GM12878 (cell line): ENCODE measurements around the gene LSM7. TPM values are rescaled to one million over a fixed set of nuclear protein-coding genes. Genes with fewer than 3 reads are reported as not detected.

ENCODE experiments used
- ATAC-seq: fragments of 200-7000 bp; cut with Tn5 transposase; 3 replicates; pipeline ENCODE4 v1.9.1; 2020; ENCODE audit warnings: mild to moderate bottlenecking, moderate library complexity
- BruUV-seq: library from RNA; stranded (reverse); fragments of 400-500 nt; replicated peaks from 2 replicates; lab custom pipeline; 2021; lab: Mats Ljungman, UMichigan
- CTCF ChIA-PET: fragments of 300-600 bp; sonication (Branson Sonifier 250); formaldehyde crosslinking; extraction: SDS; loops from one replicate; lab custom pipeline; 2021; ENCODE audit warnings: inconsistent platforms; lab: Yijun Ruan, JAX
- POLR2A ChIA-PET: fragments of 350-600 bp; formaldehyde crosslinking; extraction: SDS; loops from one replicate; lab custom pipeline; 2021; ENCODE audit warnings: inconsistent platforms; lab: Charles Lee
- RAD21 ChIA-PET: fragments of 300-600 bp; sonication (Branson Sonifier 250); formaldehyde crosslinking; loops from one replicate; lab custom pipeline; 2023; ENCODE audit warnings: antibody characterized with exemption; ENCODE audit not compliant: unreplicated experiment; lab: Charles Lee
- SMC1A ChIA-PET: fragments of 300-600 bp; sonication (Branson Sonifier 250); formaldehyde crosslinking; loops from one replicate; lab custom pipeline; 2023; ENCODE audit not compliant: unreplicated experiment, uncharacterized antibody; lab: Charles Lee
- DNase-seq: peaks from one replicate; pipeline ENCODE4 v3.0.0-alpha.2; 2011; ENCODE audit warnings: low read depth, low spot score
- FAIRE-seq: peaks from 3 replicates; lab custom pipeline; 2011; peaks lifted over from hg19 to GRCh38; lab: Jason Lieb, UNC
- H2AFZ ChIP-seq: 2 replicates; pipeline ENCODE4 v1.6.0; 2011; ENCODE audit warnings: low read depth, low read length, control low read depth; ENCODE audit not compliant: control insufficient read depth
- H3K27ac ChIP-seq: 2 replicates; pipeline ENCODE4 v1.5.1; 2011; ENCODE audit warnings: control low read depth; ENCODE audit not compliant: control insufficient read depth, insufficient read depth
- H3K27me3 ChIP-seq, 2 experiments: replicated peaks in 1 of 2; 2 replicates each; pipeline versions ENCODE4 v1.6.0 to v1.6.1; 2011; ENCODE audit warnings: low read length in 1 of 2; ENCODE audit not compliant: control insufficient read depth in 2 of 2, insufficient read depth in 2 of 2
- H3K36me3 ChIP-seq, 2 experiments: 2 replicates each; pipeline ENCODE4 v1.5.1; 2011; ENCODE audit warnings: low read length in 1 of 2; ENCODE audit not compliant: control insufficient read depth in 2 of 2, insufficient read depth in 2 of 2
- H3K4me1 ChIP-seq: 2 replicates; pipeline ENCODE4 v1.6.1; 2011; ENCODE audit warnings: mild to moderate bottlenecking, low read length, moderate library complexity, mixed read lengths; ENCODE audit not compliant: control insufficient read depth, insufficient read depth
- H3K4me2 ChIP-seq: 2 replicates; pipeline ENCODE4 v1.6.0; 2011; ENCODE audit warnings: control low read depth; ENCODE audit not compliant: control insufficient read depth, insufficient read depth
- H3K4me3 ChIP-seq: fragments of 200-600 bp; sonication (generic); 2 replicates; pipeline ENCODE4 v1.5.1; 2016
- H3K79me2 ChIP-seq: 2 replicates; pipeline ENCODE4 v1.6.0; 2011; ENCODE audit warnings: low read length; ENCODE audit not compliant: control insufficient read depth, insufficient read depth
- H3K9ac ChIP-seq: 2 replicates; pipeline ENCODE4 v1.8.0; 2011; ENCODE audit warnings: low read length, control low read depth, mixed read lengths; ENCODE audit not compliant: control insufficient read depth, insufficient read depth
- H3K9me3 ChIP-seq: replicated peaks from 3 replicates; pipeline ENCODE4 v1.5.1; 2011; ENCODE audit warnings: mild to moderate bottlenecking, low read length; ENCODE audit not compliant: control insufficient read depth, insufficient read depth
- H4K20me1 ChIP-seq: 2 replicates; pipeline ENCODE4 v1.6.0; 2011; ENCODE audit not compliant: control insufficient read depth, insufficient read depth
- CBX5 ChIP-seq: sonication (generic); IDR thresholded peaks from 2 replicates; pipeline ENCODE4 v1.6.1; 2016; ENCODE audit warnings: low read depth, moderate library complexity, mild to moderate bottlenecking, inconsistent platforms
- CHD4 ChIP-seq: fragments of 200-600 bp; sonication (generic); IDR thresholded peaks from 2 replicates; pipeline ENCODE4 v1.6.1; 2016; ENCODE audit warnings: mild to moderate bottlenecking
- HDAC2 ChIP-seq: fragments of 200-600 bp; sonication (generic); IDR thresholded peaks from 2 replicates; pipeline ENCODE4 v1.6.1; 2017
- KAT2A ChIP-seq: conservative IDR thresholded peaks from 2 replicates; pipeline ENCODE4 v1.6.1; 2011; ENCODE audit warnings: low read depth, low read length; ENCODE audit not compliant: control insufficient read depth
- MAX ChIP-seq: IDR thresholded peaks from 2 replicates; pipeline ENCODE4 v1.6.1; 2012; ENCODE audit warnings: low read depth, low read length, improper control_type of control experiment
- MEF2B ChIP-seq: fragments of 450-650 bp; IDR thresholded peaks from 2 replicates; pipeline ENCODE4 v1.6.1; 2018; ENCODE audit warnings: mild to moderate bottlenecking, moderate library complexity; ENCODE audit not compliant: partially characterized antibody, poor library complexity, severe bottlenecking
- MTA2 ChIP-seq: fragments of 450-650 bp; IDR thresholded peaks from 2 replicates; pipeline ENCODE4 v1.6.1; 2016; ENCODE audit warnings: low read depth, mild to moderate bottlenecking, moderate library complexity
- MTA3 ChIP-seq: IDR thresholded peaks from 2 replicates; pipeline ENCODE4 v1.6.1; 2012; ENCODE audit warnings: low read length, inconsistent platforms, borderline replicate concordance
- PAX5 ChIP-seq: IDR thresholded peaks from 2 replicates; pipeline ENCODE4 v1.6.1; 2011; ENCODE audit warnings: low read depth, low read length, borderline replicate concordance
- POU2F2 ChIP-seq: IDR thresholded peaks from 3 replicates; pipeline ENCODE4 v1.6.1; 2011; ENCODE audit warnings: low read depth, mild to moderate bottlenecking, low read length, borderline replicate concordance
- PRDM15 ChIP-seq: fragments of 450-650 bp; formaldehyde crosslinking; IDR thresholded peaks from 2 replicates; pipeline ENCODE4 v1.4.0; 2020; ENCODE audit warnings: mild to moderate bottlenecking, moderate library complexity
- RBBP5 ChIP-seq: fragments of 200-600 bp; sonication (generic); conservative IDR thresholded peaks from 2 replicates; pipeline ENCODE4 v1.6.1; 2016
- SIX5 ChIP-seq: IDR thresholded peaks from 2 replicates; pipeline ENCODE4 v1.6.1; 2011; ENCODE audit warnings: mild to moderate bottlenecking, low read depth, low read length, moderate library complexity; ENCODE audit not compliant: severe bottlenecking
- TCF7 ChIP-seq: IDR thresholded peaks from 2 replicates; pipeline ENCODE4 v1.6.1; 2014; ENCODE audit warnings: antibody characterized with exemption, borderline replicate concordance
- USF2 ChIP-seq: IDR thresholded peaks from 2 replicates; pipeline ENCODE4 v1.6.1; 2011; ENCODE audit warnings: low read depth, low read length, improper control_type of control experiment, borderline replicate concordance
- ZBED1 ChIP-seq: IDR thresholded peaks from 2 replicates; pipeline ENCODE4 v1.6.1; 2016; ENCODE audit warnings: borderline replicate concordance
- WGBS: methylation state at CpG from one replicate; pipeline ENCODE4 v1.1.6; 2016; ENCODE audit warnings: low lambda C conversion rate; ENCODE audit not compliant: insufficient replicate concordance, insufficient coverage; ENCODE audit errors: missing lambda C conversion rate; 5-methylcytosine and 5-hydroxymethylcytosine counted together
- in situ Hi-C: fragments of 300-500 bp; cut with MboI; formaldehyde crosslinking; loops from 9 replicates; pipeline ENCODE4 v1.14.3; 2018; ENCODE audit warnings: mixed read lengths
- intact Hi-C: fragments of 100-400 bp; cut with micrococcal nuclease; formaldehyde crosslinking; loops from one replicate; pipeline ENCODE4 v1.14.2; 2022; ENCODE audit not compliant: unreplicated experiment
- polyA plus RNA-seq, 11 experiments: library from polyadenylated mRNA; depleted of rRNA in 4 of 11; unstranded in 6 of 11; stranded (reverse) in 5 of 11; fragments of >200 nt; fragmentation: Nextera tagmentation in 4 of 11; fragmentation: Illumina TruSeq in 1 of 11; extraction: Ambion mirVana in 4 of 11; extraction: Trizol in 1 of 11; gene quantifications; 1 replicate in 1 of 11; 2 replicates in 10 of 11; pipeline versions ENCODE4 v1.2.1 to v1.2.3, GENCODE V29; 2011 to 2016; ENCODE audit warnings: inconsistent platforms in 2 of 11, missing spikeins in 2 of 11, low read depth in 1 of 11
- total RNA-seq, 4 experiments: library from RNA; depleted of rRNA in 3 of 4; stranded (reverse); fragments of >200 nt in 3 of 4; fragmentation: Illumina TruSeq in 1 of 4; extraction: Trizol in 1 of 4; gene quantifications; 2 replicates each; pipeline versions ENCODE4 v1.2.1 to v1.2.3, GENCODE V29; 2013 to 2021
- TF ChIP-seq, protein P1 (sequence below): fragments of 450-650 bp; IDR thresholded peaks from 2 replicates; pipeline ENCODE4 v1.6.1; 2016; ENCODE audit warnings: mild to moderate bottlenecking

The LSM7 gene
- total and polyA plus RNA-seq, 10 of the 15 experiments (the other 5 are each of a cell fraction or from before 2014, with no cell fraction given), result 24.4 to 424 (median 217) TPM

- Histone ChIP-seq H3K4me2 (no peak overlapping the region), H3K9ac (no peak overlapping the region), H3K27me3 (peaks cover 5 to 6% of the 10 kb centered on the region in 2 experiments; a peak in 3 of 4 replicates), H2AFZ (no peak overlapping the region), H3K27ac (no peak overlapping the region), H3K9me3 (peaks cover 6% of the 10 kb centered on the region; the same call in 1 of the 3 replicates), H3K4me3 (no peak overlapping the region), H4K20me1 (no peaks in the 10 kb centered on the region), H3K36me3 (no peaks in the 10 kb centered on the region), H3K79me2 (no peaks in the 10 kb centered on the region), H3K4me1 (no peaks in the 10 kb centered on the region)
- ChIA-PET CTCF (no interaction called here), POLR2A (no interaction called here), SMC1A (interaction anchor here (1.3 kb wide), 1 partner anchor 37 kb away, joined by 3 read pairs; no protein-coding TSS in a partner anchor), RAD21 (no interaction called here)
- ATAC-seq (no peak), DNase-seq (no peak), FAIRE-seq (no peak)
- intact Hi-C loops (no loop called here), in situ Hi-C loops (no loop called here)
- no TSS peak for BruUV-seq
- TF ChIP-seq TCF7 (no peak), RBBP5 (no peak), SIX5 (no peak), MAX (no peak), MTA2 (no peak), CBX5 (no peak), USF2 (no peak), MEF2B (no peak), PAX5 (no peak), HDAC2 (no peak), MTA3 (no peak), ZBED1 (no peak), KAT2A (no peak), POU2F2 (no peak), CHD4 (no peak), PRDM15 (CRISPR knock-in tag) (no peak)
- TF ChIP-seq, protein P1, sequence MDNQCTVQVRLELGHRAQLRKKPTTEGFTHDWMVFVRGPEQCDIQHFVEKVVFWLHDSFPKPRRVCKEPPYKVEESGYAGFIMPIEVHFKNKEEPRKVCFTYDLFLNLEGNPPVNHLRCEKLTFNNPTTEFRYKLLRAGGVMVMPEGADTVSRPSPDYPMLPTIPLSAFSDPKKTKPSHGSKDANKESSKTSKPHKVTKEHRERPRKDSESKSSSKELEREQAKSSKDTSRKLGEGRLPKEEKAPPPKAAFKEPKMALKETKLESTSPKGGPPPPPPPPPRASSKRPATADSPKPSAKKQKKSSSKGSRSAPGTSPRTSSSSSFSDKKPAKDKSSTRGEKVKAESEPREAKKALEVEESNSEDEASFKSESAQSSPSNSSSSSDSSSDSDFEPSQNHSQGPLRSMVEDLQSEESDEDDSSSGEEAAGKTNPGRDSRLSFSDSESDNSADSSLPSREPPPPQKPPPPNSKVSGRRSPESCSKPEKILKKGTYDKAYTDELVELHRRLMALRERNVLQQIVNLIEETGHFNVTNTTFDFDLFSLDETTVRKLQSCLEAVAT, result no peak
- WGBS, result 43% methylated on average over 4 of the region's 4 CpGs
Measured at GRCh38 chr19:2311093-2311492, 17.3 kb downstream of the LSM7 start.
